ENCODE results near the gene TCN1.

TCN1 gene

GRCh38 chr11:59807047-59807610 lies 59.2 kb downstream of the TCN1 start:
- DNase-seq (ENCODE audit: low spot score) = no peak

- DNase-seq (ENCODE audit: low spot score) = no peak
Measured at GRCh38 chr11:59804061-59804460, 62.2 kb downstream of the TCN1 start.
